K562 (cell line): ENCODE data around the gene B4GALT5. TPM values are rescaled to one million over a fixed set of nuclear protein-coding genes. Genes with fewer than 3 reads are reported as not detected.

Experiments used
- CCAR2 ChIP-seq: fragments of 200-400 bp; formaldehyde crosslinking; IDR thresholded peaks from 2 replicates; pipeline ENCODE4 v1.6.1; 2017; ENCODE audit warnings: mild to moderate bottlenecking, low read depth, low read length
- ETS2 ChIP-seq: IDR thresholded peaks from 2 replicates; pipeline ENCODE4 v1.6.1; 2016; ENCODE audit warnings: borderline replicate concordance, missing genetic modification characterization, mild to moderate bottlenecking, moderate library complexity, missing compliant biosample characterization; ENCODE audit not compliant: poor library complexity, severe bottlenecking
- GABPB2 ChIP-seq: fragments of 250-450 bp; sonication (Bioruptor Pico); conservative IDR thresholded peaks from 2 replicates; pipeline ENCODE4 v1.5.1; 2021; ENCODE audit warnings: mild to moderate bottlenecking
- KDM4B ChIP-seq, 2 experiments: fragments of 450-650 bp in 1 of 2; sonication (generic) in 1 of 2; IDR thresholded peaks; 2 replicates each; pipeline ENCODE4 v1.6.1; 2016 to 2017; ENCODE audit warnings: borderline replicate concordance in 2 of 2, antibody characterized with exemption in 1 of 2, low read depth in 1 of 2, mild to moderate bottlenecking in 1 of 2
- MAX ChIP-seq: sonication (generic); formaldehyde crosslinking; IDR thresholded peaks from 2 replicates; pipeline ENCODE4 v1.9.0; 2022; ENCODE audit warnings: mild to moderate bottlenecking, missing genetic modification reagents
- MED1 ChIP-seq: sonication (generic); formaldehyde crosslinking; IDR thresholded peaks from 2 replicates; pipeline ENCODE4 v1.8.1; 2023; ENCODE audit warnings: missing genetic modification reagents, borderline replicate concordance
- PBX2 ChIP-seq, 2 experiments: IDR thresholded peaks in 1 of 2; conservative IDR thresholded peaks in 1 of 2; 2 replicates each; pipeline ENCODE4 v1.6.1; 2016; ENCODE audit warnings: low read depth in 2 of 2, mild to moderate bottlenecking in 1 of 2, missing compliant biosample characterization in 1 of 2, missing genetic modification characterization in 1 of 2, moderate library complexity in 1 of 2
- SMAD4 ChIP-seq: fragments of 250-450 bp; sonication (Bioruptor Pico); conservative IDR thresholded peaks from 2 replicates; pipeline ENCODE4 v1.8.0; 2021; ENCODE audit warnings: inconsistent platforms, mild to moderate bottlenecking, moderate library complexity
- SREBF1 ChIP-seq: fragments of 150-350 bp; IDR thresholded peaks from 2 replicates; pipeline ENCODE4 v1.6.1; 2014; ENCODE audit warnings: antibody characterized with exemption, low read depth, low read length, borderline replicate concordance
- TRIM24 ChIP-seq, 2 experiments: fragments of 450-650 bp; IDR thresholded peaks; 2 replicates each; pipeline ENCODE4 v1.6.1; 2016
- ZBTB26 ChIP-seq: fragments of 450-650 bp; formaldehyde crosslinking; IDR thresholded peaks from 2 replicates; pipeline ENCODE4 v1.4.0; 2022; ENCODE audit warnings: missing genetic modification characterization
- ZBTB33 ChIP-seq: sonication (generic); formaldehyde crosslinking; IDR thresholded peaks from 2 replicates; pipeline ENCODE4 v1.8.1; 2023; ENCODE audit warnings: mild to moderate bottlenecking, missing genetic modification reagents
- ZBTB7A ChIP-seq: IDR thresholded peaks from 2 replicates; pipeline ENCODE4 v1.6.1; 2011; ENCODE audit warnings: low read depth, mild to moderate bottlenecking, low read length, moderate library complexity, borderline replicate concordance; ENCODE audit not compliant: control insufficient read depth
- ZNF184 ChIP-seq: sonication (generic); formaldehyde crosslinking; IDR thresholded peaks from 2 replicates; pipeline ENCODE4 v1.5.0; 2020; ENCODE audit warnings: missing genetic modification reagents
- ZNF282 ChIP-seq: sonication (generic); formaldehyde crosslinking; IDR thresholded peaks from 2 replicates; pipeline ENCODE4 v1.8.1; 2023; ENCODE audit warnings: missing genetic modification reagents
- polyA plus RNA-seq, 8 experiments: library from polyadenylated mRNA; depleted of rRNA in 4 of 8; stranded (reverse) in 5 of 8; unstranded in 3 of 8; fragments of >200 nt; fragmentation: Nextera tagmentation in 2 of 8; fragmentation: Illumina TruSeq in 1 of 8; extraction: Ambion mirVana in 2 of 8; extraction: Trizol in 1 of 8; gene quantifications; 2 replicates each; pipeline versions ENCODE4 v1.2.1 to v1.2.3, GENCODE V29; 2011 to 2014; ENCODE audit warnings: inconsistent platforms in 1 of 8, missing spikeins in 1 of 8
- total RNA-seq, 7 experiments: library from RNA; depleted of rRNA in 6 of 7; stranded (reverse); fragments of >200 nt in 6 of 7; fragmentation: Illumina TruSeq in 2 of 7; extraction: Trizol in 2 of 7; gene quantifications; 2 replicates each; pipeline versions ENCODE4 v1.2.1 to v1.2.3, GENCODE V29; 2011 to 2021; ENCODE audit warnings: low replicate concordance in 1 of 7

B4GALT5 gene
- total and polyA plus RNA-seq, 9 of the 15 experiments (the other 6 are each of a cell fraction or from before 2014, with no cell fraction given), result 8.5 to 32.6 (median 23.4) TPM

- TF ChIP-seq TRIM24 (IDR thresholded peaks at IDR 0.05) (no peak), ZBTB33 (CRISPR knock-in tag) (no peak), MED1 (CRISPR knock-in tag) (no peak), MAX (no peak), KDM4B (IDR thresholded peaks at IDR 0.05; ENCODE audit: borderline replicate concordance in 2 of 2, low read depth in 1 of 2) (no peak), SREBF1 (no peak), GABPB2 (CRISPR knock-in tag) (no peak), PBX2 (CRISPR knock-in tag; IDR thresholded peaks at IDR 0.05; ENCODE audit: low read depth) (no peak), PBX2 (tag; conservative IDR thresholded peaks at IDR 0.05; ENCODE audit: low read depth) (no peak), CCAR2 (no peak), ETS2 (no peak), ZBTB26 (no peak), ZBTB7A (no peak), ZNF184 (CRISPR knock-in tag) (no peak), ZNF282 (no peak), SMAD4 (no peak)
- TF ChIP-seq, all 486 proteins: peak for 0
These were observed 66.1 kb downstream of the B4GALT5 start (continued) for GRCh38 chr20:49647550-49647949.
